GM18907 (cell line): ENCODE measurements around the gene GSG1L2.

Experiments
- ATAC-seq: cut with Tn5 transposase; IDR thresholded peaks from one replicate; pipeline ENCODE4 v1.9.1; 2021; ENCODE audit warnings: mild to moderate bottlenecking, moderate library complexity; ENCODE audit not compliant: unreplicated experiment

GSG1L2 gene

GRCh38 chr17:9821921-9822320, at the start of gene GSG1L2:
Gene GSG1L2 (minus strand): TSS chr17:9822079. CDS start chr17:9822071, 8 bp downstream.
- ATAC-seq = no peak

GRCh38 chr17:9868552-9868951, 46.7 kb upstream of the GSG1L2 start:
- ATAC-seq = no peak

GRCh38 chr17:9865586-9865985, 43.7 kb upstream of the GSG1L2 start:
- ATAC-seq = no peak

- no peak for ATAC-seq
These were observed 41.1 kb upstream of the GSG1L2 start for GRCh38 chr17:9862949-9863348.

GRCh38 chr17:9862220-9862619, 40.3 kb upstream of the GSG1L2 start:
- no peak for ATAC-seq

- ATAC-seq = no peak
These were observed 39.0 kb upstream of the GSG1L2 start for GRCh38 chr17:9860851-9861250.

GRCh38 chr17:9859781-9860180, 37.9 kb upstream of the GSG1L2 start:
- no peak for ATAC-seq

- ATAC-seq = no peak
These were observed 33.2 kb upstream of the GSG1L2 start for GRCh38 chr17:9855036-9855435.

GRCh38 chr17:9854255-9854654, 32.4 kb upstream of the GSG1L2 start:
- ATAC-seq = no peak

GRCh38 chr17:9850151-9850550, 28.3 kb upstream of the GSG1L2 start:
- no peak for ATAC-seq

GRCh38 chr17:9845306-9845705, 23.4 kb upstream of the GSG1L2 start:
- ATAC-seq = no peak

GRCh38 chr17:9844153-9844552, 22.3 kb upstream of the GSG1L2 start:
- ATAC-seq = no peak

GRCh38 chr17:9843152-9844010, 21.5 kb upstream of the GSG1L2 start:
- no peak for ATAC-seq

GRCh38 chr17:9842057-9842758, 20.3 kb upstream of the GSG1L2 start:
- no peak for ATAC-seq

- ATAC-seq = no peak
These were observed 17.6 kb upstream of the GSG1L2 start for GRCh38 chr17:9839433-9839832.

GRCh38 chr17:9837551-9838471, 15.9 kb upstream of the GSG1L2 start:
- ATAC-seq = no peak

- no peak for ATAC-seq
These were observed 12.0 kb upstream of the GSG1L2 start for GRCh38 chr17:9833922-9834321.

GRCh38 chr17:9830711-9831110, 8.8 kb upstream of the GSG1L2 start:
- ATAC-seq = no peak

GRCh38 chr17:9829343-9829742, 7.5 kb upstream of the GSG1L2 start:
- no peak for ATAC-seq

GRCh38 chr17:9828296-9829295, 6.7 kb upstream of the GSG1L2 start:
- no peak for ATAC-seq
